Stimulated activated CD8-positive, alpha-beta memory T cell treated with anti-CD3 and anti-CD28 coated beads, Interleukin-4, amount 100 ng/mL, for 1 hour (primary cell): Measurements from ENCODE around the gene SCLY.
"Not testable (repeated sequence)": the region's sequence is repeated elsewhere in the genome, so short reads cannot be mapped to it uniquely, and the experiment has no call there.

ENCODE experiments used
- DNase-seq, 2 donors: peaks; one replicate each; pipeline ENCODE4 v3.0.0-alpha.2; 2020; ENCODE audit warnings: low read depth in 2 of 2, low spot score in 1 of 2

SCLY gene

DNA sequence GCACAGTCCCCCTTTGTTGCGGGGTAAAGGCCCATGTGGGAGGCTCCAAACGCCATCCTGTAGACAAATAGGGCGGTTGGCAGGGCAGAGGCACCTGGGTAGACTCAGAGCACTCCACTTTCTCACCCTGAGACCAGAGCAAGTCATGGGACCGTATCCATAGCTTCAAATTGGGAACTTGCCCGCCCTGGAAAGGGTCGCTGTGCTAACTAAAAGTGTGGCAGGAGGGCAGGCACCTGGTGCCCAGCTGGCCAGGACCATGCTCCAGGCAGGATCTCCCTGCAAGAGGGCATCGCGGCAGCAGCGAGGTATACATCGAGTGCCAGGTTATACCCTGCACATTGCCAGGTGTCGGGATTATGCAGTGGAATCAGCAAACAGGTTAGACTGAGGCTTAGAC lies 20.8 kb upstream of the SCLY start:
- DNase-seq, result no peak

DNA sequence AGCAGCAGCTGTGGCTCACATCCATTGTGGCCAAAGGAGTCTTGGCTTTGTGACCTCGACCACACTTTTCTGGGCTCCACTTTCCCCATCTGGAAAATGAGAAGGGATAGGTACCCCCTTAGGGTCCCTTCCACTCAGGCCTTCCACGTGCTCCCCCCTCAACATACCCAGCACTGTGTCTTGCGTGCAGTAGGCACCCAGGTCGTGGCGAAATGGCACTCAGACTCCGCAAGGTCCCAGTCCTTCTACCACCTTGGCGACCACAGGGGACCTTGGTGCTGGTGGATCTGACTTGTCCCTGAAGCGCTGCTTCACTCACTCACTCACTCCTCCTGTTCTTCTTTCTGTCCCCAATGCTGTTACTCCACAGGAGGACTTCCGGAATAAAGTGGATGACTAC lies 19.9 kb upstream of the SCLY start:
- DNase-seq, result no peak

DNA sequence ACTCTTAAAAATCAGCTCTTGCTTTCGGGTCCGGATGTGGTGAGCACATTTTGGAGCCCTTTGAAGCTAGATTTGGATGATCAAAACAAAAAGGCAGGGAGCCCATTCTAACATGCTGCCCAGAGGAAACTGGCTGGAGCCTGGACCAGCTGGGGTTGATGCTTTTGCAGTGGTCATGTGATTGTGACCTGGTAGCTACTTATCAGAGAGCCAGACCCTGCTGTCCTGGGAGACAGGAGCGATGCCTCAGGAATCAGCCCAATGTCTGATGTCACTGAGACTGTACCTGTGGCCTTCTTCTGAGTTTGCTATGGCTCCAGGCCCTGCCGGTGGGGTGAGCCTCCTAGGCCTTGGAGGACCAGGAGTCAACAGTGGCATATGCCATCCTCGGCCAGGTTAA lies 18.7 kb upstream of the SCLY start:
- no peak for DNase-seq

DNA sequence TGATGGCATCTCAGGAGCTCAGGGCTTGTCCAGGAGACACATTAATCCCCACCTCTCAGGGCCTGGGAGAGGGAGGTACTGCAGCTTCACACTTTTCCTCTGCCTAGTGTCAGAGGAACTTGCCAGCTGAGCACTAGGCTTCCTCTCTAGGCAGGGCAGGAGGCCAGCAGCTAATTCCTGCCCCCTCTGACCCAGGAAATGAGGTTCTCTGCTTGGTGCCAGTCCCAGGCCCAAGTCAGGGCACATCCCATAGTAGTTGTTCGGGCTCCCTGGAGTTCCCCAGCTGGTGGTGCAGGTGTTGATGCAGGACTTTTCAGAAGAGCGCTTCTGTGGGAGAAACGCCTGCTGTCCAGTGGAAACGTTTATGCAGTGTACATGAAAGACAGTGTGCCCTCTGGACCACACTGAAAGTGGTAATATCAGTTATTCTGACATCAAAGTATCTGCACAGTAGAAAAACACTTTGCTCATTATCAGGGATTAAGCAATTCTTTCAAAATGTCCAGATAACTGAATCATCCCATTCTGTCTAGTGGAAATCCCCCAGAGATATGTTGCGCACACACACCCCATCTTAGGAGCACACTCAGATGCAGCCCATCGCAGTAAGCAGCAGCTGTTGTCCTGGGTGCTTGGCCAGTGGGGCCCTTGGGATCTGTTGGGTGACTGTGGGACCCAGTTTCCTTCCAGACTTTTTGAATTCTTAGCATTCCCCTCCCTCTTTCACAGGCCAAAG lies 17.8 kb upstream of the SCLY start:
- no peak for DNase-seq

DNA sequence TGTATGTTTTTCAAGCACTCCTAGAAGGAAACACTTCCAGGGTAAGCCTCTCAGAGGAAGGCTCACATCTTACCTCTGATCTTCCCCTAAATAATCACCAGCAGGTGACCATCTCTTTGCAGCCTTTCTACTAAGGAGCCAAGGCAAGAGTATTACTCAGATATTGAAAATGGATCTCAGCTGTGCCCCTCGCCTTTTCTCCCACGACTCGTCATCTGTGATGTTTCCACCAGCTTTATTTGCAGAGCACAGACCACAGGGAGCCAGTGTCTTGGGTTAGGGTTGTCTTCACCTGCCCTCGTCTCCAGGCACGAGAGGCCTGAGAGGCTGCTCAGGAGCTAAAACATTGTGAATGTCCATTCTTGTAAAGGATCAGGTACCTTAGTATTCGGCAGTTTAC lies 16.9 kb upstream of the SCLY start:
- no peak for DNase-seq

DNA sequence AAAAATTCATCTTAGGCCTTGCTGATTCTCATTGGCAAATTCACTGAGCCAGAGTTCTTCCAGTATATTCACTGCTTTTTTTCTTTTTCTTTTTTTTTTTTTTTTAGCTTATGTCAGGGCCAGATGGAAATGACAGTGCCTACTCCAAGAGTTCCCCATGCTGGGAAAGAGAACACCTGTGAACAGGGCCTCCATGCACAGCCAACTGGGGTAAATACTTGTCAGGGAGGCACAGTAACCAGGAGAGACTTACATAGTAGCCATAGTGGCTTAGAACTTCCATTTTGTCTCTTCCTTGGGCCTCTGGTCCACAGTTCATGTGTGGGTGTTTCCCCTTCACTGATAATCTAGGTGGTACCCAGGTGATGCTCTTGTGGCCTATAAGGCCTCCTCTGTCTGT lies 15.2 kb upstream of the SCLY start:
- no peak for DNase-seq

DNA sequence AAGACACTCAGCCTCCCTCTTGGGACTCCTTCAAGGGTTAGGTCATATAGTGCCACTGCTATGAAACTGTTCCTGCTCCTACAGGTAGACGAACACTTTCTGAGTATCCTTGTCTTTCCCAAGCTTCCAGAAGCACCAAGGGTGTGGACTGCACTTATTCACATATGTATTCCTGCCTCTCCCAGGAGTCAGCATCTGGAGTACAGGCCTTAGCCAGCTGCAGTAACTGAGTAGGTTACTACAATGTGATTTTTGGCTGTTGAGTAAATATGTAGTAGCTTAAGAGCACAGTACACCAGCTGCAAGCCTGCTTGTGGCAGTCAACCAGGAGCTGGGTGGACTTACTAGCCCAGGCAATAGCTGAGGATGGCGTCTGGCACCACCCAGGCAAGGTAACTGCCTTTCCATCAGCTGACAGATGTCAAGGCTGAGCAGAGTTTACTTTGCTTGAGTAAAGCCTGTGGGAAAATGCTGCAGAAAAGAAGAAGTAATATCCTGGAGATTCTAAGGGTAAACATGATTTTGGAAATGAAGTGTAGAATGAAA lies 14.0 kb upstream of the SCLY start:
- no peak for DNase-seq

DNA sequence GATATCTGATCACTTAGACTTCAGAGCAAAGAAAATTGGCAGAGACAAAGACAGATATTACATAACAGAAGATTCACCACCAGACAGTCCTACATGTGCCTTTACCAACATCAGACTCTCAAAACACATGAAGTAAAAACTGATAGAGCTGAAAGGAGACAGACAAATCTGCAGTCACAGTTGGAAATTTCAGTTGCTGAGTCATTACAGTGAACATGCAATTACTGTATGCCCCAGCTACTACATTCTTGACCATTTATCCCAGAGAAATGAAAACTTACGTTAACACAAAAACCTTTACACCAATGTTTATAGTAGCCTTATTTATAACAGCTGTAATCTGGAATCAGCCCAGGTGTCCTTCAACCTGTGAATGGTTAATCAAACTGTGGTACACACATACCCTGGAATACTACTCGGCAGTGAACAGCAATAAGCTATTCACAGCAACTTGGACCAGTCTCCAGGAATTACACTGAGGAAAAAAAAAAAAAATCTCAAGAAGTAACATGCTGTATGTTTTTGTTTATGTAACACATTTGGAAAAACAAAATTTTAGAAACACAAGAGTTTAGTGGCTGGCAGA lies 7.5 kb upstream of the SCLY start:
- no peak for DNase-seq

DNA sequence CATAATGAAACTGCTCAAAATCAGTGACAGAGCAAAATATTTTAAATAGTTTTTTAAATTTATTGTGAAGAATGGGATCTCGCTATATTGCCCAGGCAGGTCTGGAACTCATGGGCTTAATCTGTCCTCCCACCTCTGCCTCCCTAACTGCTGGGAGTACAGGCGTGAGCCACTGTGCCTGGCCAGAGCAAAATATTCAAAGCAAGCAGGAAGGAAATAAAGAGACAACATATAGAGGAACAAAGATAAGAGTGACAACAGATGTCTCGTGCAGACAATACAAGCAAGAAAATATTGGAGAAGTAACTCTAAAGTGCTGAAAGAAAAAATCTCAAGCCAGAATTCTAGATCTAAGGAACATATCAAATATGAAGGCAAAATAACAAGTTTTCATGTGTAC lies 5.0 kb upstream of the SCLY start:
- DNase-seq, result no peak

DNA sequence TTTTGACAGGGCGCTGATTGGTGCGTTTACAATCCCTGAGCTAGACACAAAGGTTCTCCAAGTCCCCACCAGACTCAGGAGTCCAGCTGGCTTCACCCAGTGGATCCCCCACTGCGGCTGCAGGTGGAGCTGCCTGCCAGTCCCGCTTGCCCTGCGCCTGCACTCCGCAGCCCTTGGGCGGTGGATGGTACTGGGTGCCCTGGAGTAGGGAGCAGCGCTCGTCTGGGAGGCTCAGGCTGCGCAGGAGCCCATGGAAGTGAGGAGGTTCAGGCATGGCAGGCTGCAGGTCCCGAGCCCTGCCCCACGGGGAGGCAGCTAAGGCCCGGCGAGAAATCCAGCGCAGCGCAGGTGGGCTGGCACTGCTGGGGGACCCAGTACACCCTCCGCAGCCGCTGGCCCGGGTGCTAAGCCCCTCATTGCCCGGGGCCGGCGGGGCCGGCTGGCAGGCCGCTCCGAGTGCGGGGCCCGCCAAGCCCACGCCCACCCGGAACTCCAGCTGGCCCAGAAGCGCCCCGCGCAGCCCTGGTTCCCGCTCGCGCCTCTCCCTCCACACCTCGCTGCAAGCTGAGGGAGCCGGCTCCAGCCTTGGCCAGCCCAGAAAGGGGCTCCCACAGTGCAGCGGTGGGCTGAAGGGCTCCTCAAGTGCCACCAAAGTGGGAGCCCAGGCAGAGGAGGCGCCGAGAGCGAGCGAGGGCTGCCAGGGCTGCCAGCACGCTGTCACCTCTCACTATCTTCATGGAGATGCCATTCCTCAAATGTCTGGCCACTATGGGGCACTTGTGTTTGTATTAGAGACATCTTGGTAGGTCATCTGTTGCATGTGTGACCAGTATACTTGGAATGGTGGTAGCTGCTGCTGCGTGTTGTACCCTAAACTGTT lies 2.9 kb upstream of the SCLY start:
- DNase-seq, result not testable (repeated sequence)

DNA sequence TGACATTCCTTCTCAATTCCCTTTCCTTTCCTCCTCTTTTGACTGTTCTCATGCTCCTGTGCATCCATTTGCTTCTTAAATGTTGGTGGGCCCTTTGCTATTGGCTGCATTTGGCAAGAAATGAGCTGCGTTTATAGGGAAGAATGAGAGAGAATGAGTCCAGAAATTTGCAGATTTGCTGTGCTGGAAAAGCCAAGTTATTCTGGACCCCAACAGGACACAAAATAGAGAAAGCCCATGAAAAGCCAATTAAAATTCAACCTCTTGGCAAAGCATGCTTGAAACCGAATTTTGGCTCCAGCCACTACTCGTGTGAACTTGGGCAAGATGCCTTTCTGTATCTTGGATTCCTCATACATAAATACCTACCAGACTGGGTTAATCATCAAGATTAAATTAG lies 1.3 kb upstream of the SCLY start:
- DNase-seq, result no peak

DNA sequence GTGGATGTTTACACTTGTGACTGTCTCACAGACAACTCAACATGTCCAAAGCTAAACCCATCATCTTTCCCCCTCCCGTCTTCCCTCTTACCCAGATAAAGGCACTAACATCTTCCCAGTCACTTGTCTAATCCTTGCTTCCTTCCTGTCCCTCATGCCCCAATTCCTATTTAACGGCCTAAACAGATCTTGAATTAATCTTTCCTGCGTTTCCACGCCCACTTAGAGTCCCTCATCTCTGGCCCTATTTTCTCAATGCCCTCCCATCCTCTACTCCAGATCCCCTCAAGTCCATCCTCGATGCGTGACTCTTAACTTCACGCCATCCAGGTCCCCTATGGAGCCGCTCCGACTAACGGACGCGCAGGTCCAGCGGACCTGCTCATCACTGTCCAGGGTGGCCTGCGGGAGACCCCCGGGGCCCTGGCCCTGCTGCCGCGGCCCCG lies 682 bp upstream of the SCLY start:
- DNase-seq, result no peak

DNA sequence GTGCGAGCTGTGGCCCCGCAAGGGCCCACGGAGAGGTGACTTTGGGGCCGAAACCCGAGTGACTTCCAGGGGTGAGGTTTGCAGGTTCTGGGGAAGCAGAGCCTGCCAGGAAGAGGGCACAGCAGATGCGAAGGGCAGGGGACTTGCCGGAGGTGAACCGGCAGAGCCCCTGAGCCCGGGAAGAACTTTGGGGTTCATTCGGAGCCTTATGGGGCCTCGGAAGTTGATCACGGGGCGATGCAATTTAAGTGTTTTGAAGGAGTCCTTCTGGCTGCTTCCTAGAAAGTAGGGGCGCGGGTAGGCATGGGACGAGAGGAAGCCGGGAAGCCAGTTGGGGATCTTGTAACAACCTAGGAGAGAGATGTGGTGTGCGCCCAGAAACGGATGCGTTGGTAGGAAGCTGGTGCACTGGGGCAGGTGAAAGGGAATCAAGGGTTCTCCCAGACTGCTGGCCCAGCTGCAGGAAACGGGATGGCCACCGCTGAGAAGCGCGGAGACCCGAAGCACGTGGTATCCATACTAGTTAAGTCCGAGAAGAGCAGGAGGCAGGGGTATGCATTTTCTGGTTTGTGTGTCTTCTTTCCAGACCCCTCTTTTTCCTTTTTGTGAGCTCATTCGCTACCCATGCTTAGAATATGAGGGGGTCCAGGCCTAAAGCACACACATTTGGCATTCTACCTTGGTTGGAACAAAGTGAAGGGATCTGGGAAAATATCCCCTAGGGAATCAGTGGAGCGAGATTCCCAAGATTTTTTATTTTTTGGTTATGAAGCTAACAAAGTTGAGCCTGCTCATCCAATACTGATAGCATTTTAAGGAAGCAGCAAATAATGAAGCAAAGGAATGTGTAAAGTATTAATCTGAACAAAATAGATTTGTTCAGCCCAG lies 758 bp downstream of the SCLY start:
- DNase-seq, result no peak

DNA sequence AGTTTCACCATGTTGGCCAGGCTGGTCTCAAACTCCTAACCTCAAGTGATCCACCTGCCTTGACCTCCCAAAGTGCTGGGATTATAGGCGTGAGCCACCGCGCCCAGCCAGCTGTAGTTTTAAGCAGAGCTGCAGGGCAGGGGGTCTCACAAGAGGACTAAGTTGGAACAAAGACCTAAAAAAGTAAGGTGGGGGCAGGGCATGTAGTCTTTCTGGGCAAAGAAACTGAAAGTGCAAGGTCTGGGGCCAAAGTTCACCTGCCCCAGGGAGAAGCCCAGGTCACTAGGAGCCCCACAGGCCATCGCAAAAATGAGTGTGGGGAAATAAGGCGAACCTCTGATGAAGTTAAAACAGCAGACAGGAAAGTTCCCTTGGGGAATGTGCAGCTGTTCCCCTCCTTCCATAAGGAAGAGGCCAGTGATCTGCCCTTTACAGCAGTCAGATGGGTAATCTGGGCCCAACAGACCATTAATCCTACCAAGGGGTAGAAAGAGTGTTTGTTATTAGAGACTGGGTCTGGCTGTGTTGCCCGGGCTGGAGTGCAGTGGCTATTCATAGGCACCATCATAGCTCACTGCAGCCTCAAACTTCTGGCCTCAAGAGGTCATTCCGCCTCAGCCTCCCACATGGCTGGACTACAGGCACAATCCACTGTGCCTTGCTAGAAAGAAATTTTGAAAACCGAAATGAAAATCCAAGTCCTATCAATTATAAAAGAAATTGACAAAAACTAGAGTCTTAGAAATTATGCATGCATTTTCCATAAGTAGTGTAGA lies 2.8 kb downstream of the SCLY start:
- no peak for DNase-seq

DNA sequence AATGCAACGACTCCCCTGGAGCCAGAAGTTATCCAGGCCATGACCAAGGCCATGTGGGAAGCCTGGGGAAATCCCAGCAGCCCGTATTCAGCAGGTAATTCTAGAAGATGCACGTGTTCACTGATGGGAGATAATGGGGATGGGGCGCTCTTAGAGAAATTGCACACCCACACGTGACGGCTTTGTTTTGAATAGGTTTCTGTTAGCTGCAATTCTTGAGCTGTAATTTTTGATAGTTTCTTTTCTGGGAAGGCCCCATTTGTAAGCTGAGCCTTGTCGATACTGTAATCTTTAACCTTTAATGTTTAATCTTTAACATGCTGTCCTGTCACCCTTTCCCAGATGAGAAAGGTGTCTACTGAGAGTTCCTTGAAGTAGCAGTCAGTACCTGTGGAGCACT lies 3.6 kb downstream of the SCLY start:
- DNase-seq, result no peak

DNA sequence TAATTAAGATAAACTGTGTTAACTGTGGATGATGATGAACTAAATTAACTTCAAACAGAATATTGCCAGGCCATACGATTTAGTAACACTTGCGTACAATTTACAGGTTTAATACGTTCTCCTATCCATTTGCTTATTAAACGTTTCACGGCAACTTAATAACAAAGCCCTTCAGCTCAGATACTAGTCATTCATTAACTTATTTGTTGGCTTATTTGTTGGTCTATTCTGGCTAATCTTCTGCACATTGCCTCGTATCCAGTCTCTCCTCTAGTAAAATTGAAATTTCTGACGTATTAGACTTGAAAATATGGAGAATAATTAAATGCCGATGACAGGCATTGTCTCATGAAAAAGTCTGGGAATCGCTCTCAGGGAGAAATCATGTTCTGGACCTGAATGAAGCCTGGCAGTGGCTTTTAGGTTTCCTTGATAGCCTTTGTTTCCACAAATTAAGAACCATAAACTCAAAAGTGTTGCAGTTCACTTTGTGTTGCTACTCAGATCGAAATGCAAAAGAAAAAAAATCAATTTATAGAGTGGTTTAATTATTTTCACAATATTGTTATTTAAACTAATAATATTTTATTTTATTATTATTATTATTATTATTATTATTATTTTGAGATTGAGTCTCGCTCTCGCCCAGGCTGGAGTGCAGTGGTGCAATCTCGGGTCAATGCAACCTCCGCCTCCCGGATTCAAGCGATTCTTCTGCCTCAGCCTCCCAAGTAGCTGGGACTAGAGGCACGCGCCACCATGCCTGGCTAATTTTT lies 4.5 kb downstream of the SCLY start:
- no peak for DNase-seq

DNA sequence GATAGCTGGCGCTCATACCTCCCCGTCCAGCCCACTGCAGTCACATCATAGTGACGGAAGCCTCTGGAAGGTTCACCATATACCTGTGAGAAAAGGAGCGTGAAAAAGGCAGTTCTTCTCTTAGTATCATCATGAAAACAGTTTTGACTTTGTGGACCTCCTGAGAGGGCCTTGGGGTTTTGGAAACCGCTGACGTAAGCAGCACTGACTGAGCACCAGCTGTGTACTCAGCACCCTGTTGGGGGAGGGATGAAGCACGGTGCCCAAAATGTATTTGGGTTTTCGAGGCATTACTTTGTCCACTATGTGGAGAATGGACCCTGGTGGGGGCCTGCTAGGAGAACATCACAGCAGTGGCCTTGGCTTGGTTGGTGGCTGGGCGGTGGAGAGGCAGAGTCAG lies 5.4 kb downstream of the SCLY start:
- DNase-seq, result no peak

DNA sequence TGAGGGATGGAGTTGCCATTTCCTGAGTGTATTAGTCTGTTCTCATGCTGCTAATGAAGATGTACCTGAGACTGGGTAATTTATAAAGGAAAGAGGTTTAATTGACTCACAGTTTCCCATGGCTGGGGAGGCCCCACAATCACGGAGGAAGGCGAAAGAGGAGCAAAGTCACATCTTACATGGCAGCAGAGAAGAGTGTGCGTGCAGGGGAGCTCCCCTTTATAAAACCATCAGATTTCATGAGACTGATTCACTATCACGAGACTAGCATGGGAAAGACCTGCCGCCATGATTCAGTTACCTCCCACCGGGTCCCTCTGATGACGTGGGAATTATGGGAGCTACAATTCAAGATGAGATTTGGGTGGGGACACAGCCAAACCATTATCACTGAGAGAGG lies 5.9 kb downstream of the SCLY start:
- DNase-seq, result not testable (repeated sequence)

DNA sequence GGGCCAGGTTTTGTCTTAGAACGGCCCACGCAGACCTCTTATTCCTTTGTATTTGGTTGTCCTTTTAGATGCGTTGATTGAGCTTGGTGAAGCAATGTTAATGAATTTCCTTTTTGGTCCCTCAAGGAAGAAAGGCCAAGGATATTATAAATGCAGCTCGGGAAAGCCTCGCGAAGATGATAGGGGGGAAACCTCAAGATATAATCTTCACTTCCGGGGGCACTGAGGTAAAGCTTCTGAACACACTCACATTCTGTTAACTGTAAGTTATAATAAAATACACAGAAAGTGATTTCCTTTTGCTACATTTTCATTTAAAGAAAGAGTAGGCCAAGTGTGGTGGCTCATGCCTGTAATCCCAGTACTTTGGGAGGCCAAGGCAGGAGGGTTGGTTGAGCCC lies 7.1 kb downstream of the SCLY start:
- no peak for DNase-seq
